Esophagus muscularis mucosa (tissue), 4 donors: Measurements from ENCODE around the gene SPOP.
"Not testable (repeated sequence)": the region's sequence is repeated elsewhere in the genome, so short reads cannot be mapped to it uniquely, and the experiment has no call there.

Experiments
- CTCF ChIP-seq, 3 experiments: fragments of 200-600 bp in 2 of 3; fragments of 450-650 bp in 1 of 3; sonication (generic) in 2 of 3; IDR thresholded peaks; one replicate each; pipeline ENCODE4 v1.5.1; 2017 to 2019; ENCODE audit warnings: antibody characterized with exemption in 3 of 3, mild to moderate bottlenecking in 2 of 3, moderate library complexity in 1 of 3
- EP300 ChIP-seq: sonication (generic); formaldehyde crosslinking; IDR thresholded peaks from one replicate; pipeline ENCODE4 v1.6.1; 2017; ENCODE audit warnings: antibody characterized with exemption
- POLR2A ChIP-seq: fragments of 450-650 bp; IDR thresholded peaks from one replicate; pipeline ENCODE4 v1.6.1; 2017; ENCODE audit warnings: antibody characterized with exemption, moderate library complexity, mild to moderate bottlenecking, low read depth
- POLR2AphosphoS5 ChIP-seq, 2 donors: sonication (generic); formaldehyde crosslinking; IDR thresholded peaks; one replicate each; pipeline ENCODE4 v1.6.1; 2017; ENCODE audit warnings: antibody characterized with exemption in 2 of 2

DNA sequence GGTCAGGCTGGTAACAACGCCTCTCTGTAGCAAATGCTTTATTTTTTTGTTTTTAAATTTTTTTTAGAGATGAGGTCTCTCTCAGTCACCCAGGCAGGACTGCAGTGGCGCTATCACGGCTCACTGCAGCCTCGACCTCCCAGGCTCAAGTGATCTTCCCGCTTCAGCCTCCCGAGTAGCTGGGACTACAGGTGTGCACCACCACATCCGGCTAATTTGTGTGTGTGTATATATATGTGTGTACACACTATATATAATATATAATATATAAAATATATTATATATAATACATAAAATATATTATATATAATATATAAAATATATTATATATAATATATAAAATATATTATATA lies 109.2 kb downstream of the SPOP start:
- TF ChIP-seq CTCF (IDR thresholded peaks at IDR 0.05); EP300; POLR2A; POLR2AphosphoS5 (IDR thresholded peaks at IDR 0.05): not testable (repeated sequence)
